Fibroblast of mammary gland (primary cell): ENCODE results near the gene ESAM.
A peak's percentile ranks its signal among the peaks of the same experiment; 100 is the strongest.

Experiments used
- DNase-seq: peaks from one replicate; pipeline ENCODE4 v3.0.0-alpha.2; 2010; ENCODE audit warnings: low read depth
- H3K4me3 ChIP-seq: 2 replicates; pipeline ENCODE4 v1.5.1; 2011; ENCODE audit warnings: low read depth, mild to moderate bottlenecking, low read length, moderate library complexity; ENCODE audit not compliant: control insufficient read depth
- CTCF ChIP-seq: conservative IDR thresholded peaks from 2 replicates; pipeline ENCODE4 v1.5.1; 2011; ENCODE audit warnings: low read depth, low read length, inconsistent platforms; ENCODE audit not compliant: control insufficient read depth, insufficient read depth

Gene ESAM

GRCh38 chr11:124752471-124753102, 9.5 kb downstream of the ESAM start:
- TF ChIP-seq CTCF = no peak
- no peak for DNase-seq
- no peak overlapping the region for H3K4me3 ChIP-seq

- no peak within 1 kb of the TSS for H3K4me3 ChIP-seq
- no peak for TF ChIP-seq CTCF
- DNase-seq = no peak
Observed at GRCh38 chr11:124751741-124752470, 10.2 kb downstream of the ESAM start, which contains the start of gene VSIG2. Gene VSIG2, minus strand, starts transcription at chr11:124752255. Its CDS starts 118 bp downstream, at chr11:124752137.

- TF ChIP-seq CTCF = no peak
- H3K4me3 ChIP-seq = no peak overlapping the region
- no peak for DNase-seq
Observed at GRCh38 chr11:124751391-124751740, 10.7 kb downstream of the ESAM start.

- no peak overlapping the region for H3K4me3 ChIP-seq
- no peak for DNase-seq
- no peak for TF ChIP-seq CTCF
Observed at GRCh38 chr11:124749912-124750311, 12.2 kb downstream of the ESAM start.

GRCh38 chr11:124748481-124749343, 13.4 kb downstream of the ESAM start:
- DNase-seq = peak; percentile 38
- no peak overlapping the region for H3K4me3 ChIP-seq
- TF ChIP-seq CTCF = no peak

- DNase-seq = no peak
- no peak overlapping the region for H3K4me3 ChIP-seq
- TF ChIP-seq CTCF = no peak
Observed at GRCh38 chr11:124748100-124748418, 14.0 kb downstream of the ESAM start.
